ENCODE data around the gene TMED6.
"Not testable (repeated sequence)": the region's sequence is repeated elsewhere in the genome, so short reads cannot be mapped to it uniquely, and the experiment has no call there.

TMED6 gene

GRCh38 chr16:69360070-69360469 lies 8.5 kb upstream of the TMED6 start:
- not testable (repeated sequence) for DNase-seq (ENCODE audit: low spot score)

DNA sequence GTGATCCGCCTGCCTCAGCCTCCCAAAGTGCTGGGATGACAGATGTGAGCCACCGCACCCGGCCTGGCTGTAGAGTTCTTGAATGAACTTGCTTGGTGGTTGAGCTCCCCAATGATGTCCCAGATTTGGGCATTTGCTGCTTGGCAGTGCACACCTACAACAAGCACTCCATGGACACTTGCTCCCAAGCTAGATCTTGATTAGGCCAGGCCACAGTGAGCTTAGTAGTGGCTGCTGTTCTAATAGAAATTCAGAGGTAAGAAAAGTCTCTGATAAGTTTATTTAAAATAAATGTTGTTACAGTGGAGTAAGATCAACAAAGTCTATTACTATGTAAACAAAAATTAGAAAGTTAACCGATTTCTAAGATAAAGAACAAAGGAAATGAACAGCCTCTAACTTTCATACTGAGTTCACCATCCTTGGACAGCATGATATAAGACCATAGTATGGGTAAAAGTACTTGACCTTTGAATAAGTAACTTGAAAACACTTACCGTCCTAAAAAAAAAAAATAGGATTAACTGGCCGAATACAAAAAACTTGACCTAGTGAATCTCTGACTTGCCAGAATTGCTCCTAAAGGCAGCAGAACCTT lies 951 bp downstream of the TMED6 start:
- no peak for DNase-seq (ENCODE audit: low spot score)

DNA sequence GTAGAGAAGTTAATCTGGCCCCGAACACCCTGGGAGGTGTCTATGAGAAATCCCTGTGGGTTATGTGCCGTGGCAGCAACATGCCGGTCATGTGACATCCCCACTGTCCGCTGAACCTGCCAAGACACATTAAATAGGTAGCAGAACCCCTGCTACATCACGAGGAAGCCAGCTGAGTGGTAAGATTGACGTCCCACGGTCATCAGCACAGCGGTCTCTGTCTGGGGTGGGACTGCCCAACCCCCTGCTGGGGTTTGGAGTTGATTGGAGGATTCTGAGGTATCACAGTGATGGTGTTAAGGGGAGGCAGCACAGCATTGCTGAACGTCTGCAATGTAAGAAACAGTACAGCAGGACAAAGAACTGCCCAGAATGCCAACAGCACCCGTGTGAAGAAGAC lies 2.0 kb downstream of the TMED6 start:
- no peak for DNase-seq (ENCODE audit: low spot score)

DNA sequence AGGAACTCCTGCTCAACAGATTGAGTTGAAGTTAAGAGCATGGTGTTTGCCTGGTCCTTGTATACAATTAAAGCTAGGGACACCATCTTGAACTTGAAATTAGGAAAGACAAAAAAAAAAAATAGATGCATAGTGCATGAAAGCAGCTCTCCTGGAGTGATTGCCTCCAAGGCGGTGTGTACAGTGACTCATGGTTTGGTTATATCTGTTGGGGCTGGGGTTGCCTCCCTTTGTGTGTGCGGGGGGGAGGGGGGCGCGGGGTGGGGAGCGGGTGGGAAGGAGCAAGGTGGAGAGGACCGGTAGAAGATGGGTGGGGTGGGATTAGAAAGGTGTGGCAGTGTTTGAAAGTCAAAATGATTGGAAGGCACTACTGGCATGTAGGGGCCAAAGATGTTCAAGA lies 3.4 kb downstream of the TMED6 start:
- no peak for DNase-seq (ENCODE audit: low spot score)

DNA sequence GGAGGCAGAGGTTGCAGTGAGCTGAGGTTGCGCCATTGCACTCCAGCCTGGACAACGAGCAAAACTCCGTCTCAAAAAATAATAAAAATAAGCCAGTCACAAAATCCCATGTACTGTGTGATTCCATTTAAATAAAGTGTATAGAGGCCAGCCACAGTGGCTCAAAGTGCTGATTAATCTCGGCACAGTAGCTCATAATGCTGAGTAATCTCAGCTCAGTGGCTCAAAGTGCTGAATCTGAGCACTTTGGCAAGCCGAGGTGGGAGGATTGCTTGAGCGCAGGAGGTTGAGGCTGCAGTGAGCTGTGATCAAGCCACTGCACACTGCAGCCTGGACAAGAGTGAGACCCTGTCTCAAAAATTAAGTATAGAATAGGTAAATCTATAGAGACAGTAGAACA lies 4.9 kb downstream of the TMED6 start:
- DNase-seq (ENCODE audit: low spot score), result no peak

DNA sequence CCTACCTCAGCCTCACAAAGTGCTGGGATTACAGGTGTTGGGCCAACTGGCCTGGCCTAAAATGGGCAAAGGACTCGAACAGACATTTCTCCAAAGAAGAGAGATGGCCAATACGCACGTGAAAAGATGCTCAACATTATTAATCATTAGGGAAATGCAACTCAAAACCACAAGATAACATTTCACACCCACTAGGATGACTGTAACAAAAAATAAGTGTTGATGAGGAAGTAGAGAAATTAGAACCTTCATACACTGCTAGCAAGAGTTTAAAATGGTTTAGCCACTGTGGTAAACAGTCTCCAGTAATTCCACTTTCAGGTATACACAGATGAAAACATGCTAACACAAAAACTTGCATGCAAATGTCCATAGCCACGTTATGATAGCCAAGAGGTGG lies 5.7 kb downstream of the TMED6 start:
- DNase-seq (ENCODE audit: low spot score), result no peak

DNA sequence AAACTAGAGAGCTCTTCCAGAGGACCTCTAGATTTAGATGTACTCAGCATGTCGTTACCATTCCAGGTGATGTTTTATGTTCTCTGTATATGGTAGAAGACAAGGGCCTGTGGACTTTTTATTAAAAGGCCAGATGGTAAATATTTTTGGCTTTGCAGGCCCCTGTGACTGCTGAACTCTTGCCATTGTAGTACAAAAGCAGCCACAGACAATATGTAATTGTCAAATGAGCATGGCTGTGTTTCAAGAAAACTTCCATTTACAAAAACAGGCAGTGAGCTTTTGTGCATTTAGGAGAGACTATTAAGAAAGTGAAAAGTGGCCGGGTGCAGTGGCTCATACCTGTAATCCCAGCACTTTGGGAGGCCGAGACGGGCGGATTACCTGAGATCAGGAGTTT lies 7.4 kb downstream of the TMED6 start:
- DNase-seq (ENCODE audit: low spot score), result peak; percentile 72

- no peak for DNase-seq (ENCODE audit: low spot score)
Measured at GRCh38 chr16:69340095-69340644, 11.4 kb downstream of the TMED6 start.

- DNase-seq (ENCODE audit: low spot score), result peak; percentile 98
Measured at GRCh38 chr16:69339289-69340094, 12.1 kb downstream of the TMED6 start, which contains the start of the genes COG8 and NIP7. Gene COG8 (minus strand): TSS chr16:69339564. CDS start chr16:69339552, 12 bp downstream. Gene NIP7 (plus strand): TSS chr16:69339772. CDS start chr16:69339830, 58 bp downstream.

GRCh38 chr16:69338557-69339288 lies 12.9 kb downstream of the TMED6 start:
- DNase-seq (ENCODE audit: low spot score), result no peak

- DNase-seq (ENCODE audit: low spot score), result no peak
Measured at GRCh38 chr16:69334696-69335095, 16.9 kb downstream of the TMED6 start.

DNA sequence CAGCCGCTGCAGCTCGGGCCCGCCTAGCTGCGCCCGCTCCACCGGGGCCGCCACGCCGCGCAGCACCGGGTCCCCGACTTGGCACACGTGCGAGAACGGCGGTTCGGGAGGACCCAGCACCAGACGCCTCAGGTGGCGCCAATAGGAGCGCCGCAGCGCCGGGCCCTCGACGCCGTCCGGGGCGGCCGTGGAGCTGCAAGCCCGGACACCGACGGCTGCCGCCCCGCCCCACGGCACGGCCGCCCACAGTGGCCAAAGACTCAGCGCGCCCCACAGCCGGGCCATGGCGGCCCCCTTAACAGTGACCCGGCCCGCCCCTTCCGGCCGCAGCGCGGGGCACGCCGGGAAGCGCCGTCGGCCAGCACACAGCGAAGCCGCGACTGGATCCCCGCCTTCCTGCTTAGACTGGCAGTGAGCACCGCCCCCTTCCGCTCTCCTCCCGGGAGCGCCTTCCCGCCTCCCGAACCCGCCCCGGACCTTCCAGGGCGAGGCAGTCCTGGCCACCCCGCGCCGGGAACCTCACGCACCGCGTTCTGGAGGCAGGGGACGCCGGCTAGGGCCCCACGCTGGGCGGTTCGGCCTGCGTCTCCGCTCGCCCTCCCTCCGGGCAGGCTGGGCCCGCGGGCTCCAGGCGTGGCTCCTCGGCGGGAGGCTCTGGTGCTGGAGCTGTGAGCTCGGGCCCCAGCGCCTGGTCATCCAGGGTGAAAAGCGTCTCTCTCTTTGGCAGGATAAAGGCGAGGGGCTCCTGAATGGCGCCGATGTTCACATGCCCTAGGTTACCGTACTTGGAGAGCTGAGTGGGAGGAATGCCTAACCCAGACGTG lies 21.1 kb downstream of the TMED6 start, which contains the start of gene PDF:
Gene PDF, minus strand, starts transcription at position 303 of the 824 bp plus-strand sequence. Its CDS starts 18 bp downstream, at position 285.
- peak; percentile 91 for DNase-seq (ENCODE audit: low spot score)

DNA sequence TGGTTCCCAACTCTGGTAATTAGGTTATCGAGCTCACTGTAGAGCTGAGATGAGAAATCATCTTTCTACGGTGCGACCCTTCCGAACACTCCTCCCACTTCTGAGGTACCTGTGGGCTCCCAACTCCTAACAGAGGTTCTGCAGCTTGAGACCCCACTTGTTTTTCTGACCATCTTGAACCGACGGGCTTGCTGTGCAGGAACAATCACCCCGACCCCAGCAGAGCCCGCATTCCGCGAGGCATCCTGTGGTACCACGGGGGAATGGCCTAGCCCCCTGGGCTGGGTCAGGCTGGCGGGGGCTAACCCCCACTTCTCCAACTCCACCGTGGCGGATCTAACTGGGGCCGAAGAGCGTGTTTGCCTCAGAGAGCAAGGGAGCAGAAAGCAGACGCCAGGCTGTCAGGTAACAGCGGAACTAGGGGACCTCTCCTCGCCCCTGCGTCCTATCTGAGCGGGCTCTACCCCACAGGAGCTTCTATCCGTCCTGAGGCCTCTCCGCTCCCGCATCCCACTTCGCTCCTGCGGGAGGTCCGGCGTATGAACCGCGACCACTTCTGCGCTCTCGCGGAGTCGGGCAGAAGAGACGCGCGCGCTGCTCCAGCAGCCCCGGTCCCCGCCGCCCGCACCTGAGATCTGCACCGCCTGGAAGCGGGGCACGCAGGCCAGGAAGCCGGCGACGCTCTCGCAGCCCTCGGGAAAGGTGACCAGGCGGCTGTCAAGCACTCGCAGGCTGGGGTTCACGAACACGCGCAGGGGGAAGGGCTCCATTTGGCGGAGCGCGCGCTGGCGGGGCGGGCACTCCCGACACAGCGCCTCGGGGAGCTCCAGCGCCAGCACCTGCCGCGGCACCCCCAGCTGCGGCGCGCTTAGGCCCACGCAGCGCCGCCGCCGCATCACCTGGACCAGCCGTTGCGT lies 22.0 kb downstream of the TMED6 start:
- no peak for DNase-seq (ENCODE audit: low spot score)

DNA sequence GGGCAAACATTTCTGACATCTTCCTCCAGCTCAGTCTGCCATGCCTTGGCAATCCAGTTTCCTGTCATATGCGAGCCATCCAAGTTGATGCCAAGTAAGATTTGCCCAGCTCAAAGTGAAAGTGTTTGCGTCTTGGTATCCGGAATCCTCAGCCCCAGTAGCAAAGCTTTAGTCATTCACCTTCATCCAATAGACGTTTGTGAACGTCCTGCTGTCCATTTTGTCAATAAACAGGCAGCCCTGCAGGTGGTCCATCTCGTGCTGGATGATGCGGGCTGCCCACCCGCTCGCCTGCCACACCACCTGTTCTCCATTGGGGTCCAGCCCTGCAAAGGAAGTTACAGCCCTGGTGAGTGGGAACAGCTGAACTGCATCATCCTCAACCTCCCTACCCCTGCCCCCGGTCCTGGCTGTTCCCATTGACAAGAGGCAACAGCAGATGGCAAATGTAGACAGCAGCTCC lies 22.7 kb downstream of the TMED6 start:
- DNase-seq (ENCODE audit: low spot score), result no peak

GRCh38 chr16:69327585-69328310 lies 23.8 kb downstream of the TMED6 start:
- DNase-seq (ENCODE audit: low spot score), result no peak

- DNase-seq (ENCODE audit: low spot score), result no peak
Measured at GRCh38 chr16:69326172-69326873, 25.3 kb downstream of the TMED6 start.

- DNase-seq (ENCODE audit: low spot score), result no peak
Measured at GRCh38 chr16:69325784-69326171, 25.8 kb downstream of the TMED6 start.

GRCh38 chr16:69324585-69325253 lies 26.9 kb downstream of the TMED6 start:
- no peak for DNase-seq (ENCODE audit: low spot score)

Measured in pons (tissue), 1 donor.